Upper lobe of right lung (tissue), 1 donor: ENCODE data around the gene FASTKD3. TPM values are rescaled to one million over a fixed set of nuclear protein-coding genes. Genes with fewer than 3 reads are reported as not detected.
"Not testable (repeated sequence)": the region's sequence is repeated elsewhere in the genome, so short reads cannot be mapped to it uniquely, and the experiment has no call there.

Source experiments
- ATAC-seq: fragments of 200-7000 bp; cut with Tn5 transposase; one replicate; pipeline ENCODE4 v1.9.1; 2020; ENCODE audit warnings: mild to moderate bottlenecking, moderate library complexity
- DNase-seq: peaks from one replicate; pipeline ENCODE4 v3.0.0-alpha.2; 2020
- H3K27ac ChIP-seq: fragments of 200-600 bp; one replicate; pipeline ENCODE4 v1.8.0; 2022
- H3K27me3 ChIP-seq: fragments of 200-600 bp; one replicate; pipeline ENCODE4 v1.8.0; 2022; ENCODE audit warnings: mild to moderate bottlenecking
- H3K36me3 ChIP-seq: fragments of 200-600 bp; one replicate; pipeline ENCODE4 v1.8.0; 2022
- H3K4me1 ChIP-seq: fragments of 200-600 bp; one replicate; pipeline ENCODE4 v1.8.0; 2022
- H3K4me3 ChIP-seq: fragments of 200-600 bp; one replicate; pipeline ENCODE4 v1.8.0; 2022; ENCODE audit warnings: mild to moderate bottlenecking
- H3K9me3 ChIP-seq: fragments of 200-600 bp; one replicate; pipeline ENCODE4 v1.8.0; 2022
- intact Hi-C: fragments of 100-400 bp; cut with DNase I; formaldehyde crosslinking; loops from one replicate; pipeline ENCODE4 v1.11.0; 2022
- long read RNA-seq: library from polyadenylated mRNA; unstranded; transcript quantifications from one replicate; pipeline ENCODE4 v2.0.0, GENCODE V29; 2021
- total RNA-seq: library from RNA; stranded (reverse); fragmentation: NEBNext Ultra II Directional; extraction: Animal tissue kit (Norgen Biotek cat#: 25700); gene quantifications from one replicate; pipeline ENCODE4 v1.2.1, GENCODE V29; 2021
- TF ChIP-seq, protein P1 (sequence below): fragments of 200-600 bp; IDR thresholded peaks from one replicate; pipeline ENCODE4 v1.8.0; 2022; ENCODE audit warnings: antibody characterized with exemption
- donor health status: DM: no; HTN: yes; CAD: no; lungs with severe emphysema.

The FASTKD3 gene, protein sequence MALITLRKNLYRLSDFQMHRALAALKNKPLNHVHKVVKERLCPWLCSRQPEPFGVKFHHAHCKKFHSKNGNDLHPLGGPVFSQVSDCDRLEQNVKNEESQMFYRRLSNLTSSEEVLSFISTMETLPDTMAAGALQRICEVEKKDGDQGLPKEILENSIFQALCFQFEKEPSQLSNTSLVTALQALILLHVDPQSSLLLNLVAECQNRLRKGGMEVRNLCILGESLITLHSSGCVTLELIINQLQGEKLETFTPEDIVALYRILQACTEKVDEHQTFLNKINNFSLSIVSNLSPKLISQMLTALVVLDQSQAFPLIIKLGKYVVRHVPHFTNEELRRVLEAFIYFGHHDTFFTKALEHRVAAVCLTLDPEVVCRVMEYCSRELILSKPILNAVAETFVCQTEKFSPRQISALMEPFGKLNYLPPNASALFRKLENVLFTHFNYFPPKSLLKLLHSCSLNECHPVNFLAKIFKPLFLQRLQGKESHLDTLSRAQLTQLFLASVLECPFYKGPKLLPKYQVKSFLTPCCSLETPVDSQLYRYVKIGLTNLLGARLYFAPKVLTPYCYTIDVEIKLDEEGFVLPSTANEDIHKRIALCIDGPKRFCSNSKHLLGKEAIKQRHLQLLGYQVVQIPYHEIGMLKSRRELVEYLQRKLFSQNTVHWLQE
- 8.0 TPM for total RNA-seq
- long read RNA-seq, partial matches to known transcripts = 2 of 13 reads
- long read RNA-seq, other reads (novel, unspliced or antisense) = 7 of 13 reads

- Histone ChIP-seq H3K9me3 (no peaks in the 10 kb centered on the region), H3K4me1 (peaks cover 30% of the 10 kb centered on the region), H3K4me3 (peak within 1 kb of the TSS; percentile 99), H3K36me3 (peaks cover 21% of the 10 kb centered on the region), H3K27ac (peak within 1 kb of the TSS; percentile 89), H3K27me3 (no peaks in the 10 kb centered on the region)
- intact Hi-C loops = no loop called here
- ATAC-seq (peak; percentile 100), DNase-seq (peak; percentile 97)
- TF ChIP-seq, protein P1, sequence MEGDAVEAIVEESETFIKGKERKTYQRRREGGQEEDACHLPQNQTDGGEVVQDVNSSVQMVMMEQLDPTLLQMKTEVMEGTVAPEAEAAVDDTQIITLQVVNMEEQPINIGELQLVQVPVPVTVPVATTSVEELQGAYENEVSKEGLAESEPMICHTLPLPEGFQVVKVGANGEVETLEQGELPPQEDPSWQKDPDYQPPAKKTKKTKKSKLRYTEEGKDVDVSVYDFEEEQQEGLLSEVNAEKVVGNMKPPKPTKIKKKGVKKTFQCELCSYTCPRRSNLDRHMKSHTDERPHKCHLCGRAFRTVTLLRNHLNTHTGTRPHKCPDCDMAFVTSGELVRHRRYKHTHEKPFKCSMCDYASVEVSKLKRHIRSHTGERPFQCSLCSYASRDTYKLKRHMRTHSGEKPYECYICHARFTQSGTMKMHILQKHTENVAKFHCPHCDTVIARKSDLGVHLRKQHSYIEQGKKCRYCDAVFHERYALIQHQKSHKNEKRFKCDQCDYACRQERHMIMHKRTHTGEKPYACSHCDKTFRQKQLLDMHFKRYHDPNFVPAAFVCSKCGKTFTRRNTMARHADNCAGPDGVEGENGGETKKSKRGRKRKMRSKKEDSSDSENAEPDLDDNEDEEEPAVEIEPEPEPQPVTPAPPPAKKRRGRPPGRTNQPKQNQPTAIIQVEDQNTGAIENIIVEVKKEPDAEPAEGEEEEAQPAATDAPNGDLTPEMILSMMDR = no peak
These were observed at the start of gene FASTKD3, which contains the start of gene MTRR for GRCh38 chr5:7868773-7869473. TSS of gene FASTKD3 (minus strand) at chr5:7869031. CDS start at chr5:7868083, 948 bp downstream. TSS of gene MTRR (plus strand) at chr5:7869148. CDS start at chr5:7870795, 1,647 bp downstream.

- intact Hi-C loops = no loop called here
- no peak overlapping the region for H3K4me3 ChIP-seq
- TF ChIP-seq, protein P1 = no peak
- ATAC-seq (no peak), DNase-seq (no peak)
- no peaks in the 10 kb centered on the region for H3K27me3 ChIP-seq
- no peaks in the 10 kb centered on the region for H3K36me3 ChIP-seq
- no peak overlapping the region for H3K27ac ChIP-seq
- no peaks in the 10 kb centered on the region for H3K9me3 ChIP-seq
- H3K4me1 ChIP-seq = no peaks in the 10 kb centered on the region
These were observed 48.6 kb upstream of the FASTKD3 start for GRCh38 chr5:7917130-7918123.

- DNase-seq = no peak
- no peak overlapping the region for H3K4me3 ChIP-seq
- intact Hi-C loops = no loop called here
- TF ChIP-seq, protein P1 = no peak
- H3K9me3 ChIP-seq = no peaks in the 10 kb centered on the region
- no peaks in the 10 kb centered on the region for H3K27me3 ChIP-seq
- ATAC-seq = no peak
- H3K27ac ChIP-seq = no peak overlapping the region
- H3K4me1 ChIP-seq = no peaks in the 10 kb centered on the region
- no peaks in the 10 kb centered on the region for H3K36me3 ChIP-seq
These were observed 47.5 kb upstream of the FASTKD3 start for GRCh38 chr5:7916171-7916804.

DNA sequence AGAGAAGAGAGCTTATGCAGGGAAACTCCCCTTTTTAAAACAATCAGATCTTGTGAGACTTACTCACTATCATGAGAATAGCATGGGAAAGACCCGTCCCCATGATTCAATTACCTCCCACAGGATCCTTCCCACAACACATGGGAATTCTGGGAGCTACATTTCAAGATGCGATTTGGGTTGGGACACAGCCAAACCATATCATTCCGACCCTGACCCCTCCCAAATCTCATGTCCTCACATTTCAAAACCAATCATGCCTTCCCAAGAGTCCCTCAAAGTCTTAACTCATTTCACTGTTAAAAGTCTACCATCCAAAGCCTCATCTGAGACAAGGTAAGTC lies 42.6 kb upstream of the FASTKD3 start:
- DNase-seq, H3K27ac ChIP-seq, ATAC-seq, intact Hi-C loops, H3K4me1 ChIP-seq, H3K27me3 ChIP-seq, H3K36me3 ChIP-seq, H3K9me3 ChIP-seq, H3K4me3 ChIP-seq: not testable (repeated sequence)

DNA sequence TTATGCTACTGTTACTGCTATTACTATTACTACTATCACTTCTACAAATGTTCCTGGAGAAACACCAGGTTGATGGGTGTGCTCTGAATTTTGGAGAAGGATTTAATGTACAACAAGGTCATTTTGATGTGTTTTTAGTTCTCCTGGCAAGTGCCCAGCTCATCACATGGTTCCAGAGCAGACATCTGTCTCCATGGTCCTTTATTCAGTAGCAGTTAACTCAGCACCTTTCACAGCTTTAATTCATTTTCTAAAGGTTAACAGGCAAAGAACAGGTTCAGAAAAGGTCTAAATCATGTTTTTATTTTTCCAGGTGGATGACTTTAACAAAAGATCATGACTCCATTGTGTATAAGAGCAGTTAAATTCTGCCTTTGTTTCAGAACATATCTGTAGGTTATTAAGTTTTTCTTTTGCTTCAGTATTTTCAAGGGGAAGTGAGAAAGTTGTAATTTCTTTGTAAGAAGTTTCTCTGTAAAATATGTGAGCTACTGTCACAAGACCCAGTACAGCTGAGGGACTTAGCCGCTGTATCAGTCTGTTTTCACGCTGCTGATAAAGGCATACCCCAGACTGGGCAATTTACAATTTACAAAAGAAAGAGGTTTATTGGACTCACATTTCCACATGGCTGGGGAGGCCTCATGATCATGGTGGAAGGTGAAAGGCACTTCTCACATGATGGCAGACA lies 42.1 kb upstream of the FASTKD3 start:
- TF ChIP-seq, protein P1 = no peak
- Histone ChIP-seq H3K27ac (no peak overlapping the region), H3K27me3 (no peaks in the 10 kb centered on the region), H3K36me3 (no peaks in the 10 kb centered on the region), H3K4me3 (no peak overlapping the region), H3K9me3 (peaks cover 10% of the 10 kb centered on the region), H3K4me1 (no peaks in the 10 kb centered on the region)
- no peak for ATAC-seq
- intact Hi-C loops = no loop called here
- DNase-seq = no peak
